IMR-90 (cell line): ENCODE results near the gene ARHGAP24. TPM values are rescaled to one million over a fixed set of nuclear protein-coding genes. Genes with fewer than 3 reads are reported as not detected.
A peak's percentile ranks its signal among the peaks of the same experiment; 100 is the strongest.

ENCODE experiments used
- ATAC-seq: fragments of 200-7000 bp; cut with Tn5 transposase; 2 replicates; pipeline ENCODE4 v1.9.1; 2020; ENCODE audit warnings: low read depth, mild to moderate bottlenecking, moderate library complexity
- BruUV-seq: library from RNA; stranded (reverse); fragments of 400-500 nt; replicated peaks from 2 replicates; lab custom pipeline; 2021; lab: Mats Ljungman, UMichigan
- CTCF ChIA-PET: fragments of 300-600 bp; formaldehyde crosslinking; extraction: SDS; loops from one replicate; lab custom pipeline; 2021; ENCODE audit warnings: antibody characterized with exemption; lab: Yijun Ruan, JAX
- POLR2A ChIA-PET: fragments of 300-600 bp; sonication (Branson Sonifier 250); formaldehyde crosslinking; loops from one replicate; lab custom pipeline; 2022; ENCODE audit warnings: antibody characterized with exemption; ENCODE audit not compliant: unreplicated experiment; lab: Charles Lee
- DNase-seq: peaks from one replicate; pipeline ENCODE4 v3.0.0; 2013
- H2AFZ ChIP-seq: replicated peaks from 2 replicates; pipeline ENCODE3; 2013; ENCODE audit warnings: low read length, mild to moderate bottlenecking; ENCODE audit not compliant: poor library complexity
- H2AK5ac ChIP-seq: 2 replicates; pipeline ENCODE4 v1.6.1; 2013; ENCODE audit warnings: low read depth, low read length, inconsistent platforms
- H2AK9ac ChIP-seq: replicated peaks from 2 replicates; pipeline ENCODE3; 2013; ENCODE audit warnings: mild to moderate bottlenecking, low read depth, low read length, moderate library complexity; ENCODE audit not compliant: poor library complexity
- H2BK120ac ChIP-seq: 2 replicates; pipeline ENCODE4 v1.6.1; 2013; ENCODE audit warnings: low read depth, low read length, inconsistent platforms
- H2BK15ac ChIP-seq: 3 replicates; pipeline ENCODE4 v1.6.1; 2013; ENCODE audit warnings: low read depth, low read length, inconsistent platforms
- H2BK20ac ChIP-seq: 2 replicates; pipeline ENCODE4 v1.6.1; 2013; ENCODE audit warnings: low read depth, mild to moderate bottlenecking, inconsistent platforms, low read length, moderate library complexity
- H2BK5ac ChIP-seq: 2 replicates; pipeline ENCODE4 v1.6.1; 2013; ENCODE audit warnings: mild to moderate bottlenecking, low read depth, low read length, inconsistent platforms; ENCODE audit not compliant: poor library complexity, severe bottlenecking
- H3K14ac ChIP-seq: replicated peaks from 2 replicates; pipeline ENCODE4 v1.6.1; 2013; ENCODE audit warnings: low read depth, low read length, inconsistent platforms
- H3K18ac ChIP-seq: 2 replicates; pipeline ENCODE4 v1.6.1; 2013; ENCODE audit warnings: low read depth, low read length, control low read depth
- H3K23ac ChIP-seq: 2 replicates; pipeline ENCODE4 v1.6.1; 2013; ENCODE audit warnings: low read depth, low read length, inconsistent platforms
- H3K27ac ChIP-seq: 2 replicates; pipeline ENCODE4 v1.5.1; 2013; ENCODE audit warnings: mild to moderate bottlenecking, control low read depth, low read length; ENCODE audit not compliant: insufficient read depth
- H3K27me3 ChIP-seq: 2 replicates; pipeline ENCODE4 v1.6.1; 2013; ENCODE audit warnings: low read length; ENCODE audit not compliant: control insufficient read depth, insufficient read depth
- H3K36me3 ChIP-seq: 2 replicates; pipeline ENCODE4 v1.6.1; 2013; ENCODE audit warnings: low read length, mixed read lengths; ENCODE audit not compliant: control insufficient read depth, insufficient read depth
- H3K4ac ChIP-seq: 2 replicates; pipeline ENCODE4 v1.6.1; 2013; ENCODE audit warnings: low read depth, low read length, inconsistent platforms
- H3K4me1 ChIP-seq: 2 replicates; pipeline ENCODE4 v1.6.1; 2013; ENCODE audit warnings: low read length, mixed read lengths; ENCODE audit not compliant: control insufficient read depth, insufficient read depth
- H3K4me2 ChIP-seq: 2 replicates; pipeline ENCODE4 v1.6.1; 2013; ENCODE audit warnings: low read depth, mild to moderate bottlenecking, control low read depth, low read length, moderate library complexity
- H3K4me3 ChIP-seq: 2 replicates; pipeline ENCODE4 v1.5.1; 2013; ENCODE audit warnings: low read depth, mild to moderate bottlenecking, control low read depth, low read length, moderate library complexity; ENCODE audit not compliant: insufficient read depth
- H3K56ac ChIP-seq: 2 replicates; pipeline ENCODE4 v1.6.1; 2013; ENCODE audit warnings: low read length, inconsistent platforms; ENCODE audit not compliant: insufficient read depth; ENCODE audit errors: extremely low read depth
- H3K79me1 ChIP-seq, 2 experiments: 2 replicates each; pipeline ENCODE4 v1.6.1; 2013; ENCODE audit warnings: low read length in 2 of 2, inconsistent platforms in 1 of 2, low read depth in 1 of 2
- H3K9ac ChIP-seq: 2 replicates; pipeline ENCODE4 v1.6.1; 2013; ENCODE audit warnings: low read depth, low read length, control low read depth
- H3K9me1 ChIP-seq: 2 replicates; pipeline ENCODE4 v1.6.1; 2013; ENCODE audit warnings: low read length, inconsistent platforms; ENCODE audit not compliant: insufficient read depth
- H3K9me3 ChIP-seq: 2 replicates; pipeline ENCODE4 v1.6.1; 2013; ENCODE audit warnings: low read length; ENCODE audit not compliant: control insufficient read depth, insufficient read depth
- H4K20me1 ChIP-seq: 2 replicates; pipeline ENCODE4 v1.6.1; 2013; ENCODE audit warnings: low read length, inconsistent platforms; ENCODE audit not compliant: insufficient read depth
- H4K5ac ChIP-seq: 2 replicates; pipeline ENCODE4 v1.6.1; 2013; ENCODE audit warnings: mild to moderate bottlenecking, low read depth, low read length, control low read depth
- H4K8ac ChIP-seq, 2 experiments: 2 replicates each; pipeline ENCODE4 v1.6.1; 2013; ENCODE audit warnings: low read depth in 2 of 2, low read length in 2 of 2, control low read depth in 1 of 2, inconsistent platforms in 1 of 2
- H4K91ac ChIP-seq: 2 replicates; pipeline ENCODE4 v1.6.1; 2013; ENCODE audit warnings: low read depth, low read length, inconsistent platforms; ENCODE audit not compliant: insufficient read depth
- CEBPB ChIP-seq: IDR thresholded peaks from 2 replicates; pipeline ENCODE4 v1.6.1; 2012; ENCODE audit warnings: low read depth, low read length, improper control_type of control experiment
- MAFK ChIP-seq: IDR thresholded peaks from 2 replicates; pipeline ENCODE4 v1.6.1; 2012; ENCODE audit warnings: low read depth, low read length, improper control_type of control experiment
- MAZ ChIP-seq: IDR thresholded peaks from 2 replicates; pipeline ENCODE4 v1.6.1; 2012; ENCODE audit warnings: low read depth, mild to moderate bottlenecking, low read length, improper control_type of control experiment, moderate library complexity, borderline replicate concordance
- NFE2L2 ChIP-seq: fragments of 150-350 bp; IDR thresholded peaks from 2 replicates; pipeline ENCODE4 v1.6.1; 2016; ENCODE audit warnings: low read depth, mild to moderate bottlenecking, low read length
- RCOR1 ChIP-seq: IDR thresholded peaks from 2 replicates; pipeline ENCODE4 v1.6.1; 2012; ENCODE audit warnings: mild to moderate bottlenecking, low read length, improper control_type of control experiment; ENCODE audit not compliant: insufficient replicate concordance
- RFX5 ChIP-seq: IDR thresholded peaks from 2 replicates; pipeline ENCODE4 v1.8.0; 2012; ENCODE audit warnings: low read depth, mild to moderate bottlenecking, low read length, moderate library complexity
- SMC3 ChIP-seq: fragments of 150-350 bp; IDR thresholded peaks from 2 replicates; pipeline ENCODE4 v1.6.1; 2016; ENCODE audit warnings: low read depth, mild to moderate bottlenecking, antibody characterized with exemption, low read length, moderate library complexity
- WGBS, 2 experiments: methylation state at CpG; one replicate each; pipeline versions ENCODE4 v1.1.5 to v1.1.7; 2013; ENCODE audit warnings: missing lambda C conversion rate in 2 of 2; ENCODE audit not compliant: insufficient read length in 1 of 2; ENCODE audit errors: extremely low coverage in 2 of 2; 5-methylcytosine and 5-hydroxymethylcytosine counted together
- dilution Hi-C: fragments of 300-500 bp; cut with HindIII; formaldehyde crosslinking; loops from one replicate; pipeline ENCODE4 v1.14.3; 2018; ENCODE audit warnings: low sequenced_read_pairs; ENCODE audit not compliant: unreplicated experiment
- in situ Hi-C: fragments of 300-500 bp; cut with MboI; formaldehyde crosslinking; loops from 3 replicates; pipeline ENCODE4 v1.14.3; 2019; ENCODE audit warnings: low sequenced_read_pairs, inconsistent platforms, mixed read lengths
- intact Hi-C: fragments of 100-400 bp; cut with micrococcal nuclease; formaldehyde crosslinking; loops from 2 replicates; pipeline ENCODE4 v1.10.0; 2022
- polyA plus RNA-seq, 3 experiments: library from polyadenylated mRNA; depleted of rRNA; stranded (reverse); fragments of >200 nt; gene quantifications; 2 replicates each; pipeline ENCODE4 v1.2.3, GENCODE V29; 2012; ENCODE audit warnings: low replicate concordance in 1 of 3
- total RNA-seq: library from RNA; depleted of rRNA; stranded (reverse); fragments of >200 nt; gene quantifications from 2 replicates; pipeline ENCODE4 v1.2.3, GENCODE V29; 2012
- TF ChIP-seq, protein P1 (sequence below): conservative IDR thresholded peaks from 2 replicates; pipeline ENCODE4 v1.5.1; 2012; ENCODE audit warnings: mild to moderate bottlenecking, low read depth, low read length, improper control_type of control experiment
- TF ChIP-seq, protein P2 (sequence below): fragments of 150-350 bp; IDR thresholded peaks from 2 replicates; pipeline ENCODE4 v1.6.1; 2016; ENCODE audit warnings: low read depth, mild to moderate bottlenecking, low read length, moderate library complexity, borderline replicate concordance

ARHGAP24 gene
- total and polyA plus RNA-seq, 2 of the 4 experiments (the other 2 are of a cell fraction), result 11.9 to 24.0 TPM

DNA sequence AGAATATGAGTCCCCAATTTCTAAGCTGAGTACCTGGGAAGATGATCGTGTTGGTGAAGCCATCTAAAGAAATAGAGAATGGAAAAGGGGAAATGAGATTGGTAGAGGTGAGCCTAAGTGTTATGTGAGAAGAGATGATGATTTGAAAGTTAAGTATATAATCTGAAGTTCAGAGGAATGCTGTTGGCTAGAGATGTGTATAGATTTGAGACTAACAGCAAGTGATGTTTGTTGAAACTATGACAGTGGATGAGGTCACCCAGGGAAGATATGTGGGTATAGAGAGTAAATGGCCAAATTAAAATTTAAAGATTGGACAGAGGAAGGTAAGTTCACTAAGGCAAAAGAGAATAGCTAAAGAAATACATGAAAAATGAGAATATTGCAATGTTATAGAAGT is 560.7 kb downstream of the ARHGAP24 start:
- no peak for TF ChIP-seq MAFK
- TF ChIP-seq RFX5, result no peak
- TF ChIP-seq, protein P1, sequence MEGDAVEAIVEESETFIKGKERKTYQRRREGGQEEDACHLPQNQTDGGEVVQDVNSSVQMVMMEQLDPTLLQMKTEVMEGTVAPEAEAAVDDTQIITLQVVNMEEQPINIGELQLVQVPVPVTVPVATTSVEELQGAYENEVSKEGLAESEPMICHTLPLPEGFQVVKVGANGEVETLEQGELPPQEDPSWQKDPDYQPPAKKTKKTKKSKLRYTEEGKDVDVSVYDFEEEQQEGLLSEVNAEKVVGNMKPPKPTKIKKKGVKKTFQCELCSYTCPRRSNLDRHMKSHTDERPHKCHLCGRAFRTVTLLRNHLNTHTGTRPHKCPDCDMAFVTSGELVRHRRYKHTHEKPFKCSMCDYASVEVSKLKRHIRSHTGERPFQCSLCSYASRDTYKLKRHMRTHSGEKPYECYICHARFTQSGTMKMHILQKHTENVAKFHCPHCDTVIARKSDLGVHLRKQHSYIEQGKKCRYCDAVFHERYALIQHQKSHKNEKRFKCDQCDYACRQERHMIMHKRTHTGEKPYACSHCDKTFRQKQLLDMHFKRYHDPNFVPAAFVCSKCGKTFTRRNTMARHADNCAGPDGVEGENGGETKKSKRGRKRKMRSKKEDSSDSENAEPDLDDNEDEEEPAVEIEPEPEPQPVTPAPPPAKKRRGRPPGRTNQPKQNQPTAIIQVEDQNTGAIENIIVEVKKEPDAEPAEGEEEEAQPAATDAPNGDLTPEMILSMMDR, result no peak
- no peak for TF ChIP-seq RCOR1
- TF ChIP-seq CEBPB, result no peak
- no peak for TF ChIP-seq SMC3
- no peak for TF ChIP-seq MAZ
- TF ChIP-seq NFE2L2, result no peak
- TF ChIP-seq, protein P2, sequence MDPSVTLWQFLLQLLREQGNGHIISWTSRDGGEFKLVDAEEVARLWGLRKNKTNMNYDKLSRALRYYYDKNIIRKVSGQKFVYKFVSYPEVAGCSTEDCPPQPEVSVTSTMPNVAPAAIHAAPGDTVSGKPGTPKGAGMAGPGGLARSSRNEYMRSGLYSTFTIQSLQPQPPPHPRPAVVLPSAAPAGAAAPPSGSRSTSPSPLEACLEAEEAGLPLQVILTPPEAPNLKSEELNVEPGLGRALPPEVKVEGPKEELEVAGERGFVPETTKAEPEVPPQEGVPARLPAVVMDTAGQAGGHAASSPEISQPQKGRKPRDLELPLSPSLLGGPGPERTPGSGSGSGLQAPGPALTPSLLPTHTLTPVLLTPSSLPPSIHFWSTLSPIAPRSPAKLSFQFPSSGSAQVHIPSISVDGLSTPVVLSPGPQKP, result no peak
- Histone ChIP-seq H3K56ac (no peak overlapping the region), H4K20me1 (no peaks in the 10 kb centered on the region), H3K18ac (peak overlapping the region; percentile 50; the same call in 1 of the 2 replicates), H3K4ac (no peak overlapping the region), H3K9me1 (0 out of 2 replicates have a peak, but pooled peaks cover 2% of the 10 kb centered on the region), H2AK5ac (peak overlapping the region; percentile 35; the same call in 1 of the 2 replicates), H2AFZ (no peak overlapping the region), H4K5ac (peak overlapping the region; percentile 61; the same call in 1 of the 2 replicates), H3K4me2 (peak overlapping the region; percentile 48; the same call in 1 of the 2 replicates), H3K27me3 (no peaks in the 10 kb centered on the region), H2BK5ac (peak overlapping the region; percentile 53), H3K36me3 (no peaks in the 10 kb centered on the region), H2BK120ac (peak overlapping the region; percentile 78; the same call in 1 of the 2 replicates), H2AK9ac (no peak overlapping the region), H4K91ac (no peak overlapping the region), H2BK15ac (peak overlapping the region; percentile 81; the same call in 1 of the 3 replicates), H3K4me1 (peaks cover 16% of the 10 kb centered on the region), H3K79me1 (no peaks in the 10 kb centered on the region), H2BK20ac (peak overlapping the region; percentile 73), H3K9ac (no peak overlapping the region), H3K27ac (no peak overlapping the region; the same call in 1 of the 2 replicates), H4K8ac (peak overlapping the region in 1 of 2 experiments; percentile 24; a peak in 1 of 4 replicates), H3K9me3 (no peaks in the 10 kb centered on the region), H3K14ac (no peak overlapping the region), H3K23ac (no peak overlapping the region; the same call in 1 of the 2 replicates), H3K4me3 (no peak overlapping the region)
- peak; percentile 56 for ATAC-seq
- intact Hi-C loops, result no loop called here
- DNase-seq, result peak; percentile 80
- BruUV-seq, result no TSS peak
- in situ Hi-C loops, result loop anchor here (10.0 kb wide), 1 partner anchor 271 kb away; no protein-coding TSS in a partner anchor
- dilution Hi-C loops, result no loop called here
- ChIA-PET CTCF (interaction anchor here (1.6 kb wide), 1 partner anchor 240 kb away, joined by 5 read pairs; no protein-coding TSS in a partner anchor), POLR2A (no interaction called here)
- 100% methylated on average over 1 of the region's 1 CpG; no CpG with 5 or more reads in 1 of the 2 experiments for WGBS, 2 experiments
